Measurements from ENCODE around the gene DPP3.
A peak's percentile ranks its signal among the peaks of the same experiment; 100 is the strongest.

The DPP3 gene

GRCh38 chr11:66476841-66477251 is 3.4 kb upstream of the DPP3 start:
- H3K4me3 ChIP-seq (ENCODE audit: control insufficient read depth, low read depth, low read length): no peak overlapping the region
- no peak for TF ChIP-seq CTCF (IDR thresholded peaks at IDR 0.05; ENCODE audit: control insufficient read depth, insufficient read depth, low read depth, low read length, missing control alignments)
- DNase-seq (ENCODE audit: low read depth): no peak

DNA sequence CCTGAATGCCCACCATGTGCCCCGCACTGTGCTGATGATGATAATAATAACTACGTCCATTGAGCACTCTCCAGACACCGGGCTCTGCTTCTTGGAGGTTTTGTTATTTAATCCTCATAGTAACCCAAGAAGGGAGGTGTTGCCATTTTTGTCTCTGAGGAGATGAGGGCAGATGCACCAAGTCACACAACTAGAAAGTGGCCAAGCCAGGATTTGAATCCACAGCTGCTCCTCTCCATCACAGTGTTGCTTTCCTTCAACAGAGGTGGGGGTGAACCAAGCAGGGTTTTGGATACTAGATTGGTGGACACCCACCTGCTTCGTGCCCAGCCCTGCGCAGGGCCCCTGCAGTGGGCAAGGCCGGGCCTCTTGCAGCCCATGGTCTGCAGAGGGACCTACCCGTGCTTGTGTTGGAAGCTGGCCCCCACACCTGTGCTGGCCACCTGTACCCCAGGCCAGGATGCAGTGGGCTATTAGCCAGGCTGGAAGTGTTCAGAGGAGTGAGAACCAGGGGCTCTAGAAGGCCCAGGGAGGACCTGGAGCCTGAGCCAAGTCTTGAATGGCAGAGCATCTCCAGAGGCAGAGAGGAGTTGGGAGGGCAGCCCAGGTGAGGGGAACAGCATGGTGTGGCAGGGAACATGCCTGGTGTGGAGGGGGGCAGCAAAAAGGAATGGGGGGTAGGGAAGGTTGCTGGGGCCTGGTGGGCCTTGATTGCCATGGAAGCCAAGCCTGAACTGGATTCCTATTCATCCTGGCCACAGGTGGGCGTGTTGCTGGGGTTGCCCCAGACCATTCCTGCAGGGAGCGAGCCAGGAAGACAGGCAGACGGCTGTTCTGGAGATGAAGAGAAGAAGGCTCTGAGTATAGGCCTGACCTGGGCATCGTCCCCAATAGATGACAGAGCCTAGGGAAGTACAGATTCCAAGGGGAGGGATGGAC is 2.7 kb upstream of the DPP3 start:
- TF ChIP-seq CTCF (IDR thresholded peaks at IDR 0.05; ENCODE audit: control insufficient read depth, insufficient read depth, low read depth, low read length, missing control alignments): no peak
- DNase-seq (ENCODE audit: low read depth): no peak

GRCh38 chr11:66478729-66479393 is 1.4 kb upstream of the DPP3 start:
- no peak for DNase-seq (ENCODE audit: low read depth)
- peak; percentile 83 for TF ChIP-seq CTCF (IDR thresholded peaks at IDR 0.05; ENCODE audit: control insufficient read depth, insufficient read depth, low read depth, low read length, missing control alignments)
- peak overlapping the region; percentile 83 for H3K4me3 ChIP-seq (ENCODE audit: control insufficient read depth, low read depth, low read length)

More for the DNA sequence above, 2.7 kb upstream of the DPP3 start:
- no peak overlapping the region for H3K4me3 ChIP-seq (ENCODE audit: control insufficient read depth, low read depth, low read length)

DNA sequence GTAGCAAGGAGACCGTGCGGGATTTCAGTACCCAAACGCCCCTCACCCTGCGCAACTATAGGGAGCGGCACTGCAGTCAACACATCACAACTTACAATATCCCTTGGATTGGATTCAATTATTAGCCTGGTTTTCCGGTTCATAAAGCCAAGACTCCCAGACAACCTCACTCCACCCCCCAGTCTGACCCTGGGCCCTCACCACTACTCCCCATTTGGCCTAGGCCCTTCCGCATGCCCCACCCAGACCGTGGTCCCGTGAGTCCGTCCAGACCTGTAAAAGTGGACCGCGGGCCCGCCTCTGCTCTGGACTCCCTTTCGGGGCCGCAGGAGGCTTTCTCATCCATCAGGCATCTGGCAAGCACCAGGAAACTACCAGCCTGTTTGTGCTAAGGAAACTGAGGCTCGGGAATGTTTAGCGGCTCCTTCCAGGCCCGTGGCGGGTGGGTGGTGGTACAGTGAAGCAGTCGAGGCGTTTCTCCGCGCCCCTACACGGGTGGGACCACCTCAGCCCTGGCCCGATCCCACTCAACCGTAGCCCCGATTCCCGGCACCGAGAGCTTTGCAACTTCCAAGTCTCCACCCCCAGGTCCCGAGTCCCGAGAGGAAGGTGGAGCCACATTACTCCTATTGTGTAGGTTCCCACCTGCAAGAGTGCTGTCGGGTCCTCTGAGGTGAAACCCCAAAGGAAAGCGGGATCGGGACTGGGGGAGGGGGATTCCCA is 679 bp upstream of the DPP3 start:
- TF ChIP-seq CTCF (IDR thresholded peaks at IDR 0.05; ENCODE audit: control insufficient read depth, insufficient read depth, low read depth, low read length, missing control alignments): no peak
- no peak for DNase-seq (ENCODE audit: low read depth)
- H3K4me3 ChIP-seq (ENCODE audit: control insufficient read depth, low read depth, low read length): peak overlapping the region; percentile 83

- no peak for TF ChIP-seq CTCF (IDR thresholded peaks at IDR 0.05; ENCODE audit: control insufficient read depth, insufficient read depth, low read depth, low read length, missing control alignments)
- no peak for DNase-seq (ENCODE audit: low read depth)
- no peak overlapping the region for H3K4me3 ChIP-seq (ENCODE audit: control insufficient read depth, low read depth, low read length)
Observed at GRCh38 chr11:66484806-66485380, 4.7 kb downstream of the DPP3 start.

GRCh38 chr11:66488957-66489356 is 8.7 kb downstream of the DPP3 start:
- no peak overlapping the region for H3K4me3 ChIP-seq (ENCODE audit: control insufficient read depth, low read depth, low read length)
- TF ChIP-seq CTCF (IDR thresholded peaks at IDR 0.05; ENCODE audit: control insufficient read depth, insufficient read depth, low read depth, low read length, missing control alignments): no peak
- no peak for DNase-seq (ENCODE audit: low read depth)
